K562 (cell line): ENCODE data around the gene CD300LG. TPM values are rescaled to one million over a fixed set of nuclear protein-coding genes. Genes with fewer than 3 reads are reported as not detected.

Experiments
- ATAC-seq: fragments of 200-7000 bp; cut with Tn5 transposase; 3 replicates; pipeline ENCODE4 v1.9.1; 2020; ENCODE audit warnings: moderate library complexity
- BruUV-seq: library from RNA; stranded (reverse); fragments of 400-500 nt; replicated peaks from 2 replicates; lab custom pipeline; 2021; lab: Mats Ljungman, UMichigan
- CTCF ChIA-PET: fragments of 300-600 bp; formaldehyde crosslinking; extraction: SDS; loops from one replicate; lab custom pipeline; 2021; ENCODE audit warnings: low intra/inter-chr PET ratio; lab: Yijun Ruan, JAX
- POLR2A ChIA-PET: fragments of 300-600, 350-650 bp; sonication (Branson Sonifier 250); formaldehyde crosslinking; extraction: SDS; loops from one replicate; lab custom pipeline; 2021; ENCODE audit warnings: antibody characterized with exemption, inconsistent platforms; lab: Yijun Ruan, JAX
- DNase-seq, 4 experiments: peaks; one replicate each; pipeline versions ENCODE4 v3.0.0 to v3.0.0-alpha.2; 2011 to 2018; ENCODE audit warnings: low spot score in 3 of 4, mixed read lengths in 3 of 4; ENCODE audit errors: extremely low read depth in 1 of 4
- FAIRE-seq: peaks from 2 replicates; lab custom pipeline; 2011; peaks lifted over from hg19 to GRCh38; lab: Jason Lieb, UNC
- H2AFZ ChIP-seq: 2 replicates; pipeline ENCODE4 v1.6.0; 2011; ENCODE audit warnings: low read depth, low read length, control low read depth, inconsistent platforms
- H3K27ac ChIP-seq: fragments of 200-600 bp; 3 replicates; pipeline ENCODE4 v1.8.0; 2011; ENCODE audit warnings: low read depth, mild to moderate bottlenecking, control low read depth, inconsistent platforms, low read length, moderate library complexity, mixed read lengths; ENCODE audit errors: extremely low read depth
- H3K27me3 ChIP-seq, 2 experiments: fragments of 300-600 bp in 1 of 2; 2 replicates in 1 of 2; 3 replicates in 1 of 2; pipeline versions ENCODE4 v1.6.0 to v1.8.0; 2011; ENCODE audit warnings: inconsistent platforms in 2 of 2, low read length in 2 of 2, mild to moderate bottlenecking in 1 of 2, mixed read lengths in 1 of 2, moderate library complexity in 1 of 2; ENCODE audit not compliant: control insufficient read depth in 2 of 2, insufficient read depth in 2 of 2
- H3K36me3 ChIP-seq: fragments of 300-600 bp; 3 replicates; pipeline ENCODE4 v1.8.0; 2011; ENCODE audit warnings: mild to moderate bottlenecking, low read length, inconsistent platforms; ENCODE audit not compliant: control insufficient read depth, insufficient read depth
- H3K4me1 ChIP-seq, 2 experiments: fragments of 200-600 bp in 1 of 2; replicated peaks in 1 of 2; 2 replicates in 1 of 2; 3 replicates in 1 of 2; pipeline versions ENCODE4 v1.5.1 to v1.8.0; 2011; ENCODE audit warnings: inconsistent platforms in 2 of 2, low read length in 2 of 2, mild to moderate bottlenecking in 1 of 2, mixed read lengths in 1 of 2, moderate library complexity in 1 of 2; ENCODE audit not compliant: control insufficient read depth in 2 of 2, insufficient read depth in 2 of 2
- H3K4me2 ChIP-seq: 2 replicates; pipeline ENCODE4 v1.6.1; 2011; ENCODE audit warnings: low read length, control low read depth, inconsistent platforms, mixed read lengths; ENCODE audit not compliant: insufficient read depth
- H3K4me3 ChIP-seq: fragments of 200-600 bp; sonication (generic), shearing (Covaris generic); 2 replicates; pipeline ENCODE4 v1.5.1; 2016; ENCODE audit warnings: control low read depth, inconsistent platforms
- H3K79me2 ChIP-seq: fragments of 200-600 bp; 3 replicates; pipeline ENCODE4 v1.8.0; 2011; ENCODE audit warnings: low read length, inconsistent platforms; ENCODE audit not compliant: control insufficient read depth, insufficient read depth
- H3K9ac ChIP-seq, 2 experiments: 2 replicates each; pipeline versions ENCODE4 v1.6.0 to v1.6.1; 2011; ENCODE audit warnings: low read depth in 2 of 2, low read length in 2 of 2, control low read depth in 1 of 2, inconsistent platforms in 1 of 2, mild to moderate bottlenecking in 1 of 2, mixed read lengths in 1 of 2; ENCODE audit not compliant: insufficient read depth in 1 of 2
- H3K9me1 ChIP-seq: one replicate; pipeline ENCODE4 v1.6.0; 2011; ENCODE audit warnings: inconsistent platforms, mild to moderate bottlenecking, low read length, moderate library complexity; ENCODE audit not compliant: control insufficient read depth, insufficient read depth
- H3K9me3 ChIP-seq: replicated peaks from 2 replicates; pipeline ENCODE4 v1.5.1; 2011; ENCODE audit warnings: low read depth, low read length, inconsistent platforms; ENCODE audit not compliant: control insufficient read depth, insufficient read depth
- H4K20me1 ChIP-seq: replicated peaks from 2 replicates; pipeline ENCODE4 v1.6.1; 2011; ENCODE audit warnings: low read length, inconsistent platforms, mixed read lengths; ENCODE audit not compliant: control insufficient read depth, insufficient read depth
- ARNT ChIP-seq, 2 experiments: fragments of 450-650 bp; IDR thresholded peaks; 2 replicates each; pipeline ENCODE4 v1.6.1; 2016; ENCODE audit warnings: mild to moderate bottlenecking in 1 of 2
- CTBP1 ChIP-seq: fragments of 450-650 bp; IDR thresholded peaks from 2 replicates; pipeline ENCODE4 v1.6.1; 2016; ENCODE audit warnings: borderline replicate concordance
- GTF2E2 ChIP-seq: fragments of 200-800 bp; sonication (Bioruptor generic); IDR thresholded peaks from 2 replicates; pipeline ENCODE4 v1.6.1; 2016; ENCODE audit warnings: missing genetic modification characterization, missing compliant biosample characterization
- LEF1 ChIP-seq: fragments of 450-650 bp; IDR thresholded peaks from 2 replicates; pipeline ENCODE4 v1.6.1; 2016; ENCODE audit warnings: mild to moderate bottlenecking
- MAFG ChIP-seq: fragments of 450-650 bp; conservative IDR thresholded peaks from 2 replicates; pipeline ENCODE4 v1.6.1; 2016; ENCODE audit warnings: missing genetic modification characterization, missing compliant biosample characterization
- STAT6 ChIP-seq: sonication (generic); formaldehyde crosslinking; IDR thresholded peaks from 2 replicates; pipeline ENCODE4 v1.8.1; 2023; ENCODE audit warnings: mild to moderate bottlenecking, missing genetic modification reagents
- TRIM24 ChIP-seq, 2 experiments: fragments of 450-650 bp; IDR thresholded peaks; 2 replicates each; pipeline ENCODE4 v1.6.1; 2016
- TRIM25 ChIP-seq: fragments of 450-650 bp; IDR thresholded peaks from 2 replicates; pipeline ENCODE4 v1.7.0; 2016; ENCODE audit warnings: borderline replicate concordance
- ZBTB40 ChIP-seq, 2 experiments: fragments of 450-650 bp in 1 of 2; sonication (generic) in 1 of 2; formaldehyde crosslinking in 1 of 2; IDR thresholded peaks; 2 replicates each; pipeline versions ENCODE4 v1.7.1 to v1.9.0; 2016 to 2022; ENCODE audit warnings: inconsistent platforms in 1 of 2, mild to moderate bottlenecking in 1 of 2, missing genetic modification reagents in 1 of 2
- ZNF232 ChIP-seq: sonication (generic); formaldehyde crosslinking; IDR thresholded peaks from 2 replicates; pipeline ENCODE4 v1.8.0; 2022; ENCODE audit warnings: mild to moderate bottlenecking, missing genetic modification reagents
- WGBS: fragments of 100-300 bp; shearing (Covaris generic); methylation state at CpG from one replicate; pipeline ENCODE4 v1.1.6; 2016; ENCODE audit warnings: low coverage, mixed read lengths; ENCODE audit not compliant: insufficient coverage; ENCODE audit errors: missing lambda C conversion rate; 5-methylcytosine and 5-hydroxymethylcytosine counted together
- in situ Hi-C: fragments of 300-500 bp; cut with MboI; formaldehyde crosslinking; loops from 4 replicates; pipeline ENCODE4 v1.15.0; 2018; ENCODE audit warnings: inconsistent platforms, mixed read lengths
- intact Hi-C: fragments of 100-400 bp; cut with micrococcal nuclease; formaldehyde crosslinking; loops from 2 replicates; pipeline ENCODE4 v1.14.2; 2022
- polyA plus RNA-seq, 8 experiments: library from polyadenylated mRNA; depleted of rRNA in 4 of 8; stranded (reverse) in 5 of 8; unstranded in 3 of 8; fragments of >200 nt; fragmentation: Nextera tagmentation in 2 of 8; fragmentation: Illumina TruSeq in 1 of 8; extraction: Ambion mirVana in 2 of 8; extraction: Trizol in 1 of 8; gene quantifications; 2 replicates each; pipeline versions ENCODE4 v1.2.1 to v1.2.3, GENCODE V29; 2011 to 2014; ENCODE audit warnings: inconsistent platforms in 1 of 8, missing spikeins in 1 of 8
- total RNA-seq, 7 experiments: library from RNA; depleted of rRNA in 6 of 7; stranded (reverse); fragments of >200 nt in 6 of 7; fragmentation: Illumina TruSeq in 2 of 7; extraction: Trizol in 2 of 7; gene quantifications; 2 replicates each; pipeline versions ENCODE4 v1.2.1 to v1.2.3, GENCODE V29; 2011 to 2021; ENCODE audit warnings: low replicate concordance in 1 of 7

Gene CD300LG
- total and polyA plus RNA-seq, 9 of the 15 experiments (the other 6 are each of a cell fraction or from before 2014, with no cell fraction given): not detected

- ATAC-seq (no peak), DNase-seq (no peak), FAIRE-seq (no peak)
- 8% methylated on average over 8 of the region's 8 CpGs for WGBS
- CTCF ChIA-PET: no interaction called here
- intact Hi-C loops (no loop called here), in situ Hi-C loops (no loop called here)
- Histone ChIP-seq H3K36me3 (no peaks in the 10 kb centered on the region), H3K9me3 (no peaks in the 10 kb centered on the region), H3K79me2 (no peaks in the 10 kb centered on the region), H3K9ac (no peak overlapping the region; a peak in 1 of 4 replicates), H3K4me3 (no peak overlapping the region), H3K4me2 (no peak overlapping the region), H3K27ac (no peak overlapping the region), H3K4me1 (no peaks in the 10 kb centered on the region; a peak in 1 of 5 replicates), H2AFZ (no peak overlapping the region), H3K27me3 (peaks cover 46 to 80% of the 10 kb centered on the region in 2 experiments), H3K9me1 (no peaks in the 10 kb centered on the region), H4K20me1 (peaks cover 3% of the 10 kb centered on the region; the same call in 1 of the 2 replicates)
- POLR2A ChIA-PET: interaction anchor here (1.5 kb wide), 1 partner anchor 14 kb away, joined by 7 read pairs; no protein-coding TSS in a partner anchor
- no TSS peak for BruUV-seq
- TF ChIP-seq GTF2E2 (tag): no peak
- no peak for TF ChIP-seq TRIM25
- no peak for TF ChIP-seq ZNF232 (CRISPR knock-in tag)
- TF ChIP-seq CTBP1: no peak
- TF ChIP-seq LEF1: no peak
- TF ChIP-seq ZBTB40 (IDR thresholded peaks at IDR 0.05): no peak
- TF ChIP-seq ZBTB40 (CRISPR knock-in tag; IDR thresholded peaks at IDR 0.05): no peak
- TF ChIP-seq ARNT (IDR thresholded peaks at IDR 0.05): no peak
- TF ChIP-seq STAT6: no peak
- no peak for TF ChIP-seq TRIM24 (IDR thresholded peaks at IDR 0.05)
- no peak for TF ChIP-seq MAFG (tag)
Measured at GRCh38 chr17:43852571-43852970, 5.6 kb downstream of the CD300LG start.
